GM21576 (cell line): ENCODE data around the gene SMYD3.
"Not testable (repeated sequence)": the region's sequence is repeated elsewhere in the genome, so short reads cannot be mapped to it uniquely, and the experiment has no call there.

Experiments
- ATAC-seq: cut with Tn5 transposase; IDR thresholded peaks from one replicate; pipeline ENCODE4 v1.9.1; 2021; ENCODE audit warnings: mild to moderate bottlenecking, moderate library complexity; ENCODE audit not compliant: unreplicated experiment

The SMYD3 gene

DNA sequence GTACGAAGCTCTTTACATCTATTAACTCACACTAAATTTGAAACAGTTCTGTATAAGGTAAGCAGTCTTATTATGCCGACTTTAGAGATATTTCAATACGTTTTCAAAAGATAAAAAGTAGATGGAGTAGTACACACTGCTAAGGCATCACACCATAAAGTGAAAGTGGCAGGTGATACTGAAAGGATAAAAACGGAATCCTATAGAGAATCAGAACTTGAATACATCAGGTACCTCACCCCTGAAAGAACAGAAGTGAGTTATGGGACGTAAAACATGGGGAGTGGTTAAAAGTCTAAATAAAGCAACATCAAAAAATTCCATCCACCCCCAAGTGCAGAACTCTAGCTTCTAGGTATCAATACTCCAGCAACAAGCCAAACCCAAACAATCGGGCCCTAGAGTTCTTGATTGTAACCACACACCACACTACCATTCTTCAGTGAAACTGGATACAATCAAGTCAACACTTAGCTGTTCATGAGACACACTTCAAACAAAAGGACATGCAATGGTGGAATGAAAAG is 142.6 kb downstream of the SMYD3 start:
- peak; percentile 80 for ATAC-seq

DNA sequence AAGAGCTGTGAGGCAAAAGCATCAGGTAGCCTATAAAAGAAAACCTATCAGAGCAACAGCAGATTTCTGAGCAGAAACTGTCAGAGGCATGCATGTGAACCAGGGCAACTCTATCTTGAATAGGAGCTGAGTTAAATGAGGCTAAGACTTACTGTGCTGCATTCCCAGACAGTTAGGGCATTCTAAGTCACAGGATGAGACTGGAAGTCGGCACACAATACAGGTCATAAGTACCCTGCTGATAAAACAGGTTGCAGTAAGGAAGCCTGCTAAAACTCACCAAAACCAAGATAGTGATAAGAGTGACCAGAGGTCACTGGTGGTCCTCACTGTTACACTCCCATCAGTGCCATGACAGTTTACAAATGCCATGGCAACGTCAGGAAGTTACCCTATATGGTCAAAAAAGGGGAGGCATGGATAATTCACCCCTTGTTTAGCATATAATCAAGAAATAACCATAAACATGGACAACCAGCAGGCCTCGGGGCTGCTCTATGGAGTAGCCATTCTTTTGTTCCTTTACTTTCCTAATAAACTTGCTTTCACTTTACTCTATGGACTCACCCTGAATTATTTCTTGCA is 150.0 kb downstream of the SMYD3 start:
- ATAC-seq: not testable (repeated sequence)

DNA sequence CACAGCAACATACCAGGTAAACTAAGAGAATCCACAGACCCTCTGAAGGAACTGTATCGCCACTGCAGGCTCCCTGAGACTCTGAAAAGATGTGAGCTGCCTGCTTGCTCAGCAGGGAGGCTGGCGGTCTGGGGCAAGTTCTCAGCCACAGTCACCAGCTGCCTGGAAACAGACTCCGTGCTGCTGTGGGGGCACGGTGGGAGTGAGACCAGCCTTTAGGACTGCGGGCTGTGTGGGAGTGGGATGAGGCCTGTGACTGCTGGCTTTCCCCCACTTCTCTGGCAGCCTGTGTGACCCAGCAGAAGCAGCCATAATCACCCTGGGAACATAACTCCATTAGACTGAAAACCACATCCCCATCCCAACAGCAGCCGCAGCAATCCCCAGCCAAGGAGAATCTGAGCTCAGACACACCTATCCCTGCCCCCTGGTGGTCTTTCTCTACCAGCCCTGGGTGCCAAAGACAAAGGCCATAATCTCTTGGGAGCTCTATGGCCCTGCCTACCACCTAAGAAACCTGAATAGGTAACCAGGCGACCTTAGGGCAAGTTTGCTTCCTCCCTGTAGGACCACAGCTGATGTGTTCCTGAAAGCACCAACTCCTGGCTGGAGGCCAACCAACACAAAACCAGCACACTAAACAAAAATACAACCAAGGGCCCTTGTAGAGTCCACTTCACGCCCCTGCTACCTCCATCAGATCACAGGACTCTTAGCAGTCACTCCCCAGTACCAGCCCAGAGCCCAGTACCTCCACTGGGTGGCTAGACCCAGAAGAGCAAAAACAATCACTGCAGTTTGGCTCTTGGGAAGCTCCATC is 151.5 kb downstream of the SMYD3 start:
- ATAC-seq: no peak

- ATAC-seq: no peak
Measured at GRCh38 chr1:246351721-246352120, 155.4 kb downstream of the SMYD3 start.

GRCh38 chr1:246350745-246351144 is 156.3 kb downstream of the SMYD3 start:
- no peak for ATAC-seq

DNA sequence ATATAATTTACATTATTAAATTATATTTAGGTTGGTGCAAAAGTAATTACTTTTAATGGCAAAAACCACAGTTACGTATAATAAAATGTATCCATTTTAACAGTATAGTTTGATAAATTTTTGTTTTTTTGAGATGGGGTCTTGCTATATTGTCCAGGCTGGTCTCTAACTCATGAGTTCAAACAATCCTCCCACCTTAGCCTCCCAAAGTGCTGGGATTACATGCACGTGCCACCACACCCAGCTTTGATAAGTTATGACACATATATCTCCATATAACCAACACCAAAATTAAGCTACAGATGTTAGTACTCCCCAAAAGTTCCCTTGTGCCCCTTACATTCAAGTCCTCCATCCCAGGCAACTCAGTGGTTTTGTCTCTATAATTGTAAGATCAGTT is 163.1 kb downstream of the SMYD3 start:
- ATAC-seq: no peak

- no peak for ATAC-seq
Measured at GRCh38 chr1:246343251-246343650, 163.8 kb downstream of the SMYD3 start.

DNA sequence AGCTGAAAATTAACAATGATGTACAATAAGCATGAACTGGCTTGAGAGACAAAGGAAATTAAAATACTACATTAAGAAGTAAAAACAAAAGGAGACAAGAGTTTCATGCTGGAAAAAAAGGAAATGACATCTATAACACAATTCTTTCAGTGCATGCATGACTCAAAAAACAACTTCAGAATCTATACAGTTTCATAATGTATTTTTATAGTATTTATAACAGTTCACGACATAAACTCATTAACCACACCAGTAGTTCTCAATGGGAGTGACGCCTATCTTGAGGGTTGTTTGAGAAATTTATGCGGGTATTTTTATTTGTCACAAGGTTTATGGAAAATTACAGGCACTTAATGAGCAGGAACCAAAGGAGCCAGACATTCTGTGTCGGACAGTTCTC is 168.5 kb downstream of the SMYD3 start:
- no peak for ATAC-seq

- no peak for ATAC-seq
Measured at GRCh38 chr1:246338098-246338497, 169.0 kb downstream of the SMYD3 start.

- no peak for ATAC-seq
Measured at GRCh38 chr1:246335151-246335550, 171.9 kb downstream of the SMYD3 start.

- no peak for ATAC-seq
Measured at GRCh38 chr1:246333855-246334254, 173.2 kb downstream of the SMYD3 start.

- no peak for ATAC-seq
Measured at GRCh38 chr1:246332078-246332477, 175.0 kb downstream of the SMYD3 start.

- peak; percentile 99 for ATAC-seq
Measured at GRCh38 chr1:246329900-246330299, 177.2 kb downstream of the SMYD3 start.

- ATAC-seq: not testable (repeated sequence)
Measured at GRCh38 chr1:246329292-246329691, 177.8 kb downstream of the SMYD3 start.

GRCh38 chr1:246324711-246325110 is 182.4 kb downstream of the SMYD3 start:
- ATAC-seq: no peak

DNA sequence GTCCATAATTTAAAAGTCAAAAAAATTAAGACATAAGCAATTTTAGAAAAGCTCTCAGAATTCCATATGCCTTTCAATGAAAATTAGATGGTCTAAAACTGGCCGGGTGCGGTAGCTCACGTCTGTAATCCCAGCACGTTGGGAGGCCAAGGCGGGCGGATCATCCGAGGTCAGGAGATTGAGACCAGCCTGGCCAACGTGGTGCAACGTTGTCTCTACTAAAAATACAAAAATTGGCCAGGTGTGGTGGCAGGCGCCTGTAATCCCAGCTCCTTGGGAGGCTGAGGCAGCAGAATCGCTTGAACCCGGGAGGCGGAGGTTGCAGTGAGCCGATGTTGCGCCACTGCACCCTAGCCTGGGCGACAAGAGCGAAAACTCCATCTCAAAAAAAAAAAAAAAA is 183.0 kb downstream of the SMYD3 start:
- not testable (repeated sequence) for ATAC-seq

GRCh38 chr1:246320286-246320685 is 186.8 kb downstream of the SMYD3 start:
- no peak for ATAC-seq

GRCh38 chr1:246319083-246319714 is 187.9 kb downstream of the SMYD3 start:
- ATAC-seq: no peak

DNA sequence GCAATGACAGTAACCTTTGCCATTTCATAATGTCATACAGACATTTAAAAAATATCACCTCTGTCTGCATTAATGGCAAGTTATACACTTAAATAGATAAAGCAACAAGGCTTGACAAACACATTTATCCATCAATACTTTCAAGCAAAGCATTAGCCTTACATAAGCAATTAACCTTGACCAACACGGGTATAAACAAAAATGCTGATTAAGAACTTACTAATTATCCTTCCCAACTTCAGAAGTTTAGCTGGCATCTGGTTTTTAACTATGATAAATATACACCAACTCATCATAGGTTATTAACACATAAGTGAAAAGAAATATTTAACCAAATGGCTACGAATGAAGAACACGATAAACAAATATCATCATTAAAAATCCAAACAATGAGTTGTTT is 188.5 kb downstream of the SMYD3 start:
- ATAC-seq: no peak

- ATAC-seq: no peak
Measured at GRCh38 chr1:246318036-246318359, 189.1 kb downstream of the SMYD3 start.

DNA sequence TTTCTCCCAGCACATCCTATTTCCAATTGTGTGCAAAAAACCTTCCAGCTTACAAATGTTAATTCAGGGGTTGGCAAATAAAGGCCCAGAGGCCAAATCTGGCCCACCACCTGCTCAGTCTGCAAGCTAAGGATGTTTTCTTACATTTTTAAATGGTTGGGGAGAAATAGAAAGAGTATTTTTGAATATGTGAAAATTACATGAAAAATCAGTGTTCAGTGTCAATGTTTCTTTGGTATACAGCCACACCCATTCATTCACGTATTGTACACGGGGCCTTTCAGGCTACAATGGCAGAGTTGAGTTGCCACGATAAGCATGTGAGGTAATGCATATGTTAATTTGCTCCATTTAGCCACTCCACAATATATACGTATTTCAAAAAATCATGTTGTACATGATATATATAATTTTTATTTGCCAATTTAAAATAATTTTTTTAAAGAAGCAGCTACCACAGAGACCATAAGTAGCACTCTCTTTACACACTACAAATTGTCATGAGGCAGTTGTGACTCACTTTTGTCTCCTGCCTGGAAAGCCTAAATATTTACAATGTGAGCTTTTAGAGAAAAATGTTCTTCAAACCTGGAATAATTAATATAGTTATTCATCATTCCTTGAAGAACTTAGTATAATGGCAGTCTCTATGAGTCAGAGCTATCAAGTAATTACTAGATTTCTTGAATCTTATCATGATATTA is 189.6 kb downstream of the SMYD3 start:
- no peak for ATAC-seq
